GM18505 (cell line): ENCODE data around the gene ESYT2.

Experiments
- ATAC-seq: cut with Tn5 transposase; IDR thresholded peaks from one replicate; pipeline ENCODE4 v1.9.1; 2021; ENCODE audit not compliant: unreplicated experiment
- POLR2A ChIP-seq: IDR thresholded peaks from 4 replicates; pipeline ENCODE4 v1.6.1; 2011; ENCODE audit warnings: borderline replicate concordance; ENCODE audit not compliant: insufficient read depth, insufficient read length; ENCODE audit errors: extremely low read depth

Gene ESYT2

DNA sequence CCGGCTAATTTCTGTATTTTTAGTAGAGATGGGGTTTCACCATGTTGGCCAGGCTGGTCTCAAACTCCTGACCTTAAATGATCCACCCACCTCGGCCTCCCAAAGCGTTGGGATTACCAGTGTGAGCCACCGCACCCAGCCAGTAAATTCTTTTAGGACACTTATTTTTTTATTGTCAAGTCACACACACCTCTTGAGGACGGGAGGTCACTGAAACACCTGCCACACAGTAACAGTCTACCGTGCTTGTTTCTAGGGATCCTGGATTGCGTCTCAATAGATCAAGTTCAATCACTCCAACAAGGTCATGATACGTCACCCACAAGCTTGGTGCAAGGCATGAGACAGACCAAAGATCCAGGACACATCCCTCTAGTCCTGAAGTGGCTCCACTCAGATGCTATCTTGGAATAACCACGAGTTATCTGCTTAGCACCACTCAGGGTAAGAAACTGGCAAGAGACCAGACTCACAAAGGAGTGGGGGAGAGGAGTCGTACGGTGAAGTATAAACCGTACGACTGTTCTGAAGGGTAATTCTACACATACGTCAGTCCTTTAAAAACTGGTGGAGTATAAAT, 65.8 kb downstream of the ESYT2 start:
- TF ChIP-seq POLR2A: no peak
- no peak for ATAC-seq

DNA sequence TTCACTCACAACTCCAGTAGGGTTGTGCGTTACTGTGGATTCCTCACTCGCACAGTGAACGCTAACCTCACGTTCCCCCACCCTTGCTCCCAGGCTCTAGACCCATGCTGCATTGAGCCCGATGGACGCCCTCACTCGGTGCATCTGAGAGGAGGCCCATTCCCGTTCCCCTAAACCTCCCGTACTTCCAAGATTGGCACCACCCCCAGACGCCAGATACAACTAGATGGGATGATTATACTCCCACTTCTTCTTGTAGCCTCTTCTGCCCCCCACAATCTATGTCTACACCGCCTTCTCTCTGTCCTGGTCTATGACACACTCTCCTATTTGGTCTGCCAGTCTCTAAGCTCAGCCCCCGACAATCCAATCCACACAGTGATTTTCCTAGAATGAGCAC, 67.4 kb downstream of the ESYT2 start:
- TF ChIP-seq POLR2A: no peak
- no peak for ATAC-seq

DNA sequence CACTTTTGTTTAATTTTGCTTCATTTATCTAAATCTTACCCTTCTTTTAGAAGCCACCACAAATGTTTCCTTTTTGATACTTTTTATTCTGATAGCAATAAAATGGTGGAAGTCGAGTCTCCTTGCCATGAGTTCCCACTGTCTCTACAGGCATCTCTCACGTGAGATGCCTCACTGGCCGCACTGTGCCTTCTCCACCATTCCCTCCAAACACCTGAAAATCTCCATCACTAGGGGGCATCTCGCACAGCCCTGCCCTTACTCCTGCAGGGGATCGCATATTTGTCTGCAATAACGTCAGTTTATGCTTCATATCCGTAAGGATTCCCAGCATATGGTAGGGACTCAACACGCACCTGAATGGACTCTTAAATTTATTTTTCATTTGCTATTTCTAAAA, 68.4 kb downstream of the ESYT2 start:
- ATAC-seq: no peak
- no peak for TF ChIP-seq POLR2A

DNA sequence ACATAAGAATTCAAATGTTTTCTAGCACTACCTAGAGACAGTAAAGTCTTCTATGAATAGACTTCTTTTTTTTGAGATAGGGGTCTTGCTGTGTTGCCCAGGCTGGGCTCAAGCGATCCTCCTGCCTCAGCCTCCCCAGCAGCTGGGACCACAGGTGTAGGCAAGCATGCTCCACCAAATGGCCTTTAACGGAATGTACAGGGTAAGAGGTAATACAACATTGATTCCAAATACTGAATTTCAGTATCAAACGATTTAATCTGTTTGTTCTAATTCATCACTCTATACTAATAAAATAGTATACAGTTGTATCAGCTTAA, 68.9 kb downstream of the ESYT2 start:
- no peak for TF ChIP-seq POLR2A
- ATAC-seq: no peak

DNA sequence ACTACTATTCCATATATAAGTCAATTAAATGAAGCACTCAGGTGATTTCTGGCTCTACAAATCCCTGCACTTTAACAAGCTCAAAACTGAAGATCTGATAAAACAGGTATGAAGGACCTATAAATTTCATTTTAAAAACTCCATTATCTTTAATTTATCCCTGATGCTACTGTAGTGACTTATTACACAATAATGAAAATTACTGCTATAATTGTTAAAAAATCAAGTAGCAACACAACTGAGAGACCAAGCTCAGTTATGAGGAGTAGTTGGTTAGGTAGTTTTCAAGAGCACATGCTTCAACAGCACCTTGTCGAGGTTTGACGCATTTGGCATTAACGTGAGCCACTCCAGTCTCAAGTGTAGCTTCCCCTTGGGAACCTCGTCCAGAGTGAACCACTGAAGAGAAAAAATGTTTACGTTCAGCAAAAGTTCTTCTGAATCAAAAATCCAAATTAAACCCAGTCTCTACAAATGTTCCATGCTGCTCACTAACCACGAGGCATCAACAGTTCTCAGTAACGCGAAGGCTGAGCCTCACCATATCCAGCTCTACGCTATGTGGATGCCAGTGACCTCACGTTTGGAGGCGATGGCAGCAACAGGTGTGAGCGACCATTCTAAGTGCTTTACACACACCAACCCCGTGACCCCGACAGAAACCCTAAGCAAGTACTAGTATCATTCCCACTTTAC, 69.4 kb downstream of the ESYT2 start:
- ATAC-seq: no peak
- no peak for TF ChIP-seq POLR2A

DNA sequence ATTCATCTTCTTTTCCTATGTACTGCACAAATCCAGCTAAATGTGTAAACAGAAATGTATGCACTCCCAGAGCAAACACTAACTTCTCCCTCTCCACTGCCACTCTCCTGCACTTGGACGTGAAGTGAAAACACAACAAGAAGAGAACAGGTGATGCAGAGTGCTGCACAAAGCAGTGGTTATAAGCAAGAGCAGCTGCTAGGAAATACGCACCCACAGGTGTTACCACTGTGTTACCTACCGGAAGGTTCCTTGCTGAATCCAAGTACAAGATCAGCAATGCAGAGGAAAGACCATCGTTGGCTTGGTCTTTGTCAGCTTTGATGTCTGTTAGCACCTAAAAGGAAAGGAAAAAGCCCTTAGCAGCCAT, 70.1 kb downstream of the ESYT2 start:
- ATAC-seq: no peak
- TF ChIP-seq POLR2A: no peak

DNA sequence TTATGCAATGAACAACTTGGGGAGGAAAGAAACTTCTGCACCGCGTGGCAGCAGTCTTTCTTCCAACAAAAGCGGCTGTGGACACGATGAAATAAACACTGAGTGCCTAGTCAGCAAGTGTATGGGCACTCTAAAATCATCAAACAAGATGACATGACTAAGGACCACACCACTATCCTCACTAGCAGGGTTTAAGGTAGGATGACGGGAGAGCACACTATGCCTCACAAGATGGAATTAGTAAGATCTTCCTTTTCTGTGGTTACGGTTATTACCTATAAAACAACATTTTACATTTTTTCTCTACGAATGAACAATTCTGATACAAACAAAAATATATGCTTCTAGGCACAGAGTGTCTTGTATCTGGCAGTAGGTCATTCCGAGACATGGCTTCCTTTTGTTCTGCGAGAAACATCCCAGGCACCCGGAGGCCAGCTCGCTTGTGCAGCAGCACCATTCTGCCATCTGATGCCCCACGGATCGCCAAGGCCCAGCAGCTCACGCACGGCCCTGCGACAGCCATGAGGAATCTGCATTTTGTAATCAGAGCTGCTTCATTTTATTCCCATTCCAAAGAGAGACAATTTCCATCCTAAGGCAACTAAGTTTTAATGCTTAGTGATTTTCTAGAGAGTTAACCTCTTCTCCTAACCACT, 70.6 kb downstream of the ESYT2 start:
- TF ChIP-seq POLR2A: no peak
- ATAC-seq: no peak

DNA sequence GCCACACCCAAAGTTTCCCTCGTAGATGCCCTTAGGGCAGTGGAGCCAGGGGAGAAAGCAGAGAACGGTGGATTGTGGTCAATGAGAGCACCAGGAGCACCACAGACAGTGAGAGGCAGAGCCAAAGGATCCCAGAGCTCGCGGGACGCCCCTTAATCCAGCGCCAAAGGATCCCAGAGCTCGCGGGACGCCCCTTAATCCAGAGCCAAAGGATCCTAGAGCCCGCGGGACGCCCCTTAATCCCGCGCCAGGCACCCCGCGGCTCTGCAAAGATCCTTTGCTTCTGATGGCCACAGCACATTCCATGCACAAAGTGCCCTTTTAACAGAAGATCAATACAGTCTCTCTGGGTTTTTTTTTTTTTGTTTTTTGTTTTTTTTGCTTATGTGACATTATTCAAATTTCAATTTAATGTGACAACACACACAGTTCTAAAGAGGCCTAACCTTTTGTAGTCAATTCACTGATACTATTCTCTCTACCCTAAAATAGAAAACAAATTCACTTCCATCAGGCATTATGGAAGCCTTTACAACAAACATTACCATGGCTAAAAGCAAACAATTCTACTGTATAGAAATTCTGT, 71.8 kb downstream of the ESYT2 start:
- TF ChIP-seq POLR2A: no peak
- ATAC-seq: no peak

DNA sequence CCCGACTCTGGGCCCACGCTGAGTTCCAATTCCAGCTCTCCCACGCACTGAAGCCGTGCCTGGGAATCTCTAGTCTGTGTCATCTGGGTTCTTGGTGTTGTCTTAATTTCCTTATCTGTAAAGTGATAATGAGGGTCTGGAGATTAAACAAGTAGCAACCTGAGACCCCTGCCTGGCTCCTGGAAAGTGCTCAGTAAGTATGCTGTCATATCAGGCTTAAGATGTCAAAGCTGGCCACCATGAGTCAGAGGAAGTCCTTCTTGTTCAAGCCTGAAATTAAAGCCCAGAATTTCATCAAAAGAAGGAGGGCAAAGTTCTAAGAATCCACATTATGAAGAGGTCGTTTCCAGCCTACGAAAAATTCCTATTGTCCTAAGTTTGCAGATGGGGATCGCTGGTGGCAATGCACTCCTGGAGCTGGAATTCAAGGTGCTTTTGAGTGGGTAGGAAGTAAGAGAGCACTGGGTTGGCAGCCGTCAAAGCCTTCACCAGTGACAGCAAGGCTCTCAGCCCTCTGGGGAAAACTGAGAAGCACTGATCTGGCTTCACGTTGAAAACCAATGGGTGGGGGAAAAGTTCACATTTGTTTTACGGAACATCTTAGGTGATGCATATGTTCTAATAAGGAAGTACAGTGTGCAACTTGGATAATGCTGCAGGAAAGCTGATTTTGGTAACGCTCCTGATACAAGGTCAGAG, 74.4 kb downstream of the ESYT2 start:
- no peak for TF ChIP-seq POLR2A
- ATAC-seq: no peak

DNA sequence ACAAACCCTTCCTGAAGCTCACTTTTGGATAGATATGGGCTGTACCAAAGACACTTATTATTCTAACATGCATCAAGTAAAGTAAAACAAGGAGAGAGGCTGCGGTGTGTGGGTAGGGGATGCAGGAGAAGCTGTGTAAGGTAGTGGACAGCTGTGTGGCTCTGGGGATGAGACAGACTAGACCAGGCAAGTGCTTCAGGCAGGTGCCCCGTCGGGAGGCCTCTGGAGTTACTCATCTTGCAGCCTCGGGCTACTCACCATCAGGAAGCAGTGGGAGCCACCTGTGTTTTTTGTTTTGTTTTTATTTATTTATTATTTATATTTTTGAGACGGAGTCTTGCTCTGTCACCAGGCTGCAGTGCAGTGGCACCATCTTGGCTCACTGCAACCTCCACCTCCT, 75.4 kb downstream of the ESYT2 start:
- no peak for TF ChIP-seq POLR2A
- no peak for ATAC-seq

DNA sequence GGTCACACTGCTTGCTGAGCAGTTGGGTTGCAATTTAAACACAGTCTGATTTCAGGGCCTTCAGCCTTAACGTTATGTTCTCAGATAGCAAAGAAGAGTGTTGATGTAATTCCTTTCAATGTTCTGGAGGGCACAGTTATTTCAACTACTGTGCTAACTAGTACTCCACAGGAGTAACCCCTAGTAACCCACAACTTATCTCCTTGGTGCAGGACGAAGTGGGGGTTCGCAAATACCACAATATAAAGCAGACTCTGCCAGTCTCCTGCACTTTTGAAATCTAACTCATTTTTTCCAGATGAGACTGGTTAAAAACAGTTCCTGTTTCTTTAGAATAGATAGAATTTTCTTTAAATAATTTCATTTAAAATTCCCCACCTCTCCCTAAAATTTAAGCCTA, 77.6 kb downstream of the ESYT2 start:
- no peak for ATAC-seq
- no peak for TF ChIP-seq POLR2A

DNA sequence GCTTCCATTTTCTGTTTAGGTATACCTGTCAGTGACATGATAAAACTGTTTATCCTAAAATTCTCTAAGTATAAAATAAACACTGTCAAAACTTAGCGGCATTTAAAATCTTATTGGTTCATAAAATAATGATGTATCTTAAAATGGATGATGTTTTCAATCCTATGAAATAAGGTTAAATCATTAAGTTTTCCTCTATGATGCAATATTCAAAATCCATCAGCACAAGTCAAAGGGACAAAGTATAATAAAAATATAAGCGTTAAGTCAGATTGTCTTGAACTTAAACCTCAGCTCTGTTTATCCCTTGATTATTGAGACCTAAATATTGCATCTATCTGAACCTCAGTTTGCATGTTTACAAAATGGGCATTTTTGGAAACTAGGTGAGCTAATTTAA, 78.1 kb downstream of the ESYT2 start:
- no peak for ATAC-seq
- TF ChIP-seq POLR2A: no peak

DNA sequence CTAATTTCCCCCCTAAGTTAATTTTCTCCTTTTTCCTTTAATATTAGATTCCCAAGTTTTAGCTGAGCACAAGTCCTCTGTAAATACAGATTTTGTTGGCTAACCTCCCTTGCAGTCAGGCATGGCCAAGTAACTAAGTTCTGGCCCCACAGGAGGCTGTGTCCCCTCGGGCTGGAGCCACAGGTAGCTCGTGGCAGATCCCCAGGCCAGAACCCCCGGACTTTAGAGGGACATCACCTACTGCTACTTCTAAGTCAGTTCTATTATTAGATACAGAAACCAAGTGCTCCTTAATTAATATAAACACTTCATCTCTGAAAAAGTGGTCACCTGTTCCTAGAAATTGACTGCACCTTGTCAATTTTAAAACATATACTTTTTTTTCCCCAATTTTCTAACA, 78.6 kb downstream of the ESYT2 start:
- no peak for ATAC-seq
- no peak for TF ChIP-seq POLR2A

DNA sequence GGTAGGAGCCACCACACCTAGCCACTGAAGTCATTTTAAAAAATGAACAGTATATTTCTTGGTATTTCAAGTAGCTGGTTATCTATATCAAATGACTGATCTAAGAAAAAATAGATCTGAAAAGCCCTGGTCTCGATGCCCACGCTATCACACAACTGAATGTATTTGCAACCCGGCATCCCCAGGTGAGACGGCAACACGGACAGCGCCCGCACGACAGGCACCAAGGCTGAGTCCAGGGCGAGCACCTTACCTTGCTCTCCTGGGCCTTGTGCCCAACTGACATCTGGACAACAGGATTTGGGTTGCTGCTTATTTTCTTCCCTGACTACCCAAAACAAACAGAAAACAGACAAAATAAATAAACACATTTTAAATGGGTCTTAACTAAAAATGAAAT, 79.9 kb downstream of the ESYT2 start:
- TF ChIP-seq POLR2A: no peak

DNA sequence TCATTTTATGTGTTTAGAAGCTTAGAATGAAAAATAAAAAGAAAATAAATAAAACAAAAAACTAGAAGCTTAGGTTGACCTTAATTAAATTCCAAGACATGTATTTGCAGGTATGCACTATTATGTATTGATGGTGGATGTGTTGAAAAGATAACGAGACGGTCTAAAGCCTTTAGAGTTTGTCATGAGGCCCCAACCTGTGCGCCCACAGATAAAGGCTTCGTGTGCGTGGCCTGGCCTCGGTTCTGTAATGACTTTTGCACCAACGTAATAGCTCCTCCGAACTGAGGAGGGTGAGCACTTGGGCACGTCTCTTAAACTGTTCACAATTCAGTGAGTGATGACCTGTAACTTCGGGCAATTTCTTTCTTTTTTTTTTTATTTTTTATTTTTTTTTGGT, 81.0 kb downstream of the ESYT2 start:
- TF ChIP-seq POLR2A: no peak

More for the DNA sequence above, 79.9 kb downstream of the ESYT2 start:
- ATAC-seq: no peak

DNA sequence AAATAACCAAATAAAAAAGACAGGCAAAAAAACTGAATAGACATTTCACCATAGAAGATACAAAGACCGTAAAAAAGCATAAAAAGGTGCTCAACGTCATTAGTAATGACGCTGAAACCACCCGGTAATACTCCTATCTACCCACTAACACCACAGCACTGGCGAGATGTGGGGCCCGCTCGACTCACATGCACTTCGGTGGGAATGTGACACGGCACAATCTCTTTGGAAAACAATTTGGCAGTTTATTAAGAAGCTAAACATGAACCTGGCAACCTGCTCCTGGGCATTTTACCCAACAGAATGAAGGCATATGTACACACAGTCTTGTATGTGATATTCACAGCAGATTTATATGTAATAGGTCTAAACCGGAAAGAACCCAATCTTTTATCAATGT, 81.9 kb downstream of the ESYT2 start:
- TF ChIP-seq POLR2A: no peak
- no peak for ATAC-seq

More for the DNA sequence above, 81.0 kb downstream of the ESYT2 start:
- no peak for ATAC-seq
